Keratinocyte (primary cell): ENCODE measurements around the gene CSNK1G2. TPM values are rescaled to one million over a fixed set of nuclear protein-coding genes. Genes with fewer than 3 reads are reported as not detected.

Experiments
- DNase-seq: peaks from one replicate; pipeline ENCODE4 v3.0.0-alpha.2; 2011; ENCODE audit warnings: low read depth, missing footprints, low spot score
- FAIRE-seq: peaks from 2 replicates; lab custom pipeline; 2011; peaks lifted over from hg19 to GRCh38; lab: Jason Lieb, UNC
- H2AFZ ChIP-seq: 2 replicates; pipeline ENCODE4 v1.6.0; 2012; ENCODE audit warnings: low read length, control low read depth, inconsistent platforms; ENCODE audit not compliant: control insufficient read depth
- H3K27ac ChIP-seq: 2 replicates; pipeline ENCODE4 v1.5.1; 2011; ENCODE audit warnings: low read length; ENCODE audit not compliant: control insufficient read depth, insufficient read depth
- H3K27me3 ChIP-seq: 3 replicates; pipeline ENCODE4 v1.6.0; 2011; ENCODE audit warnings: low read length; ENCODE audit not compliant: control insufficient read depth, insufficient read depth; ENCODE audit errors: extremely low read depth
- H3K36me3 ChIP-seq, 2 experiments: 2 replicates in 1 of 2; 3 replicates in 1 of 2; pipeline ENCODE4 v1.5.1; 2011; ENCODE audit warnings: low read length in 2 of 2, mild to moderate bottlenecking in 1 of 2; ENCODE audit not compliant: control insufficient read depth in 2 of 2, insufficient read depth in 2 of 2; ENCODE audit errors: extremely low read depth in 1 of 2
- H3K4me1 ChIP-seq: 3 replicates; pipeline ENCODE4 v1.5.1; 2011; ENCODE audit warnings: low read length; ENCODE audit not compliant: control insufficient read depth, insufficient read depth; ENCODE audit errors: extremely low read depth
- H3K4me2 ChIP-seq: 3 replicates; pipeline ENCODE4 v1.6.0; 2011; ENCODE audit warnings: low read depth, low read length; ENCODE audit not compliant: control insufficient read depth, insufficient read depth; ENCODE audit errors: extremely low read depth
- H3K4me3 ChIP-seq, 3 experiments: fragments of 200-600 bp in 1 of 3; sonication (generic) in 1 of 3; 2 replicates in 2 of 3; 3 replicates in 1 of 3; pipeline ENCODE4 v1.5.1; 2011 to 2016; ENCODE audit warnings: low read length in 3 of 3, mild to moderate bottlenecking in 3 of 3, control low read depth in 2 of 3, inconsistent platforms in 1 of 3, low read depth in 1 of 3, mixed read lengths in 1 of 3, mixed run types in 1 of 3, moderate library complexity in 1 of 3; ENCODE audit not compliant: control insufficient read depth in 2 of 3, insufficient read depth in 2 of 3; ENCODE audit errors: extremely low read depth in 1 of 3
- H3K79me2 ChIP-seq: 2 replicates; pipeline ENCODE4 v1.6.0; 2012; ENCODE audit warnings: low read length; ENCODE audit not compliant: control insufficient read depth, insufficient read depth
- H3K9ac ChIP-seq: 3 replicates; pipeline ENCODE4 v1.6.0; 2011; ENCODE audit warnings: low read length; ENCODE audit not compliant: control insufficient read depth, insufficient read depth; ENCODE audit errors: extremely low read depth
- H3K9me1 ChIP-seq: 3 replicates; pipeline ENCODE4 v1.6.0; 2011; ENCODE audit warnings: low read length; ENCODE audit not compliant: control insufficient read depth, insufficient read depth; ENCODE audit errors: extremely low read depth
- H3K9me3 ChIP-seq: 2 replicates; pipeline ENCODE4 v1.5.1; 2012; ENCODE audit warnings: low read depth, low read length; ENCODE audit not compliant: control insufficient read depth
- H4K20me1 ChIP-seq: 3 replicates; pipeline ENCODE4 v1.6.0; 2011; ENCODE audit warnings: low read length; ENCODE audit not compliant: control insufficient read depth, insufficient read depth; ENCODE audit errors: extremely low read depth
- EZH2 ChIP-seq: IDR thresholded peaks from one replicate; pipeline ENCODE4 v1.6.1; 2012; ENCODE audit warnings: inconsistent platforms, mild to moderate bottlenecking, low read length, moderate library complexity
- dilution Hi-C: fragments of 300-500 bp; cut with MboI; formaldehyde crosslinking; loops from one replicate; pipeline ENCODE4 v1.7.0; 2020; ENCODE audit warnings: low sequenced_read_pairs; ENCODE audit not compliant: extremely low pct_ligation_motif_present
- polyA plus RNA-seq, 5 experiments: library from polyadenylated mRNA; depleted of rRNA in 3 of 5; stranded (reverse) in 3 of 5; stranded (forward) in 1 of 5; unstranded in 1 of 5; fragments of >200 nt; gene quantifications; 1 replicate in 1 of 5; 2 replicates in 3 of 5; 3 replicates in 1 of 5; pipeline versions ENCODE4 v1.2.1 to v1.2.3, GENCODE V29; 2011 to 2012; ENCODE audit warnings: missing spikeins in 2 of 5, low read depth in 1 of 5, low replicate concordance in 1 of 5
- TF ChIP-seq, protein P1 (sequence below), 3 experiments: IDR thresholded peaks in 1 of 3; conservative IDR thresholded peaks in 1 of 3; optimal IDR thresholded peaks in 1 of 3; 2 replicates in 2 of 3; 3 replicates in 1 of 3; pipeline versions ENCODE3 to v1.5.1; 2011; ENCODE audit warnings: low read length in 3 of 3, mild to moderate bottlenecking in 3 of 3, moderate library complexity in 2 of 3, control low read depth in 1 of 3, inconsistent platforms in 1 of 3; ENCODE audit not compliant: insufficient read depth in 2 of 3; ENCODE audit errors: extremely low read depth in 1 of 3

The CSNK1G2 gene
- polyA plus RNA-seq, 1 donor (not counting 4 experiments of a cell fraction or from before 2014, with no cell fraction given): 34.9 TPM

DNA sequence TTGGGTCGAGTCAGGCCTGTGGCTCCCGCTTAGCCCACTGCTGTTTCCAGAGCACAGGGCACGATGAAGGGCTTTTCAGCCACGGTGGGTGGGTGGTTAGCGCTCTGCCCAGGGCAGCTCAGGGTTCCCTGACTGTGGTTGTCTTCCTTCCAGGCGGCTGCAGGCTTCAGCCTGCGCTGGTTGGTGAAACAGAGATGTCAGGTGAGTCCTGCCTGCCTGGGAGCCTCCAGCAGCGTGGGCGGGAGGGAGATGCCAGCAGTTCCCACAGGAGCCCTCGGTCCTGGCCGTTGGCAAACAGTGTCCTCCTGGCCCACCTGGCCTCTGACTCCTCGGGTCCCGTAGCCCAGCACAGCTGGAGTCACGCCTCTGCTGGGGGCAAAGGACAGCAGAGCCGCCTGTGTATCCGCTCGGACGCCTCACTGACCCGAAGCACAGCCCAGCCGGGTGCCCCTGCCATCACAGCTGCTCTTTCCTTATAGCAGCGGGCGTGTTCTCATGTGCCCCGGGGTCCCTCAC lies 26.1 kb upstream of the CSNK1G2 start:
- TF ChIP-seq EZH2: no peak
- TF ChIP-seq, protein P1, sequence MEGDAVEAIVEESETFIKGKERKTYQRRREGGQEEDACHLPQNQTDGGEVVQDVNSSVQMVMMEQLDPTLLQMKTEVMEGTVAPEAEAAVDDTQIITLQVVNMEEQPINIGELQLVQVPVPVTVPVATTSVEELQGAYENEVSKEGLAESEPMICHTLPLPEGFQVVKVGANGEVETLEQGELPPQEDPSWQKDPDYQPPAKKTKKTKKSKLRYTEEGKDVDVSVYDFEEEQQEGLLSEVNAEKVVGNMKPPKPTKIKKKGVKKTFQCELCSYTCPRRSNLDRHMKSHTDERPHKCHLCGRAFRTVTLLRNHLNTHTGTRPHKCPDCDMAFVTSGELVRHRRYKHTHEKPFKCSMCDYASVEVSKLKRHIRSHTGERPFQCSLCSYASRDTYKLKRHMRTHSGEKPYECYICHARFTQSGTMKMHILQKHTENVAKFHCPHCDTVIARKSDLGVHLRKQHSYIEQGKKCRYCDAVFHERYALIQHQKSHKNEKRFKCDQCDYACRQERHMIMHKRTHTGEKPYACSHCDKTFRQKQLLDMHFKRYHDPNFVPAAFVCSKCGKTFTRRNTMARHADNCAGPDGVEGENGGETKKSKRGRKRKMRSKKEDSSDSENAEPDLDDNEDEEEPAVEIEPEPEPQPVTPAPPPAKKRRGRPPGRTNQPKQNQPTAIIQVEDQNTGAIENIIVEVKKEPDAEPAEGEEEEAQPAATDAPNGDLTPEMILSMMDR (optimal IDR thresholded peaks at IDR 0.05 in 1 of 3, IDR thresholded peaks at IDR 0.05 in 1 of 3, conservative IDR thresholded peaks at IDR 0.05 in 1 of 3; ENCODE audit: extremely low read depth in 1 of 3, insufficient read depth in 2 of 3, low read length in 3 of 3): no peak
- Histone ChIP-seq H3K27ac (no peak overlapping the region), H3K4me3 (no peak overlapping the region), H3K79me2 (peaks cover 37% of the 10 kb centered on the region), H4K20me1 (peaks cover 8% of the 10 kb centered on the region), H3K27me3 (no peaks in the 10 kb centered on the region), H3K4me2 (no peak overlapping the region), H3K9me3 (no peaks in the 10 kb centered on the region), H3K4me1 (peaks cover 14% of the 10 kb centered on the region), H2AFZ (no peak overlapping the region), H3K9me1 (peaks cover 2% of the 10 kb centered on the region), H3K36me3 (peaks cover 14 to 15% of the 10 kb centered on the region in 2 experiments), H3K9ac (no peak overlapping the region)
- FAIRE-seq (no peak), DNase-seq (no peak)
- dilution Hi-C loops: no loop called here

DNA sequence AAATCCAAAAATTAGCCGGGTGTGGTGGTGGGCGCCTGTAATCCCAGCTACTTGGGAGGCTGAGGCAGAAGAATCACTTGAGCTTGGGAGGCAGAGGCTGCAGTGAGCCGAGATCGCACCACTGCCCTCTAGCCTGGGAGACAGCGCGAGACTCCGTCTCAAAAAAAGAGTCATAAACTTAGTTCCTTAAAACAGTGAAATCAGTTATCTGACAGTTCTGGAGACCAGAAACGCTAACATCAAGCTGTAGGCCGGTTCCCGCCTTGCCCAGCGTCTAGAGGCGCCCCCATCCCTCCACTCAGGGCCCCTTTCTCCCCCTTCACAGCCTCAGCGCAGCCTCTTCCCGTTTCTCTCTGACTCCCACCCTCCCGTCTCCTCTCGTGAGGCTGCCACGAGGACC lies 23.8 kb upstream of the CSNK1G2 start:
- FAIRE-seq (no peak), DNase-seq (no peak)
- Histone ChIP-seq H3K4me2 (no peak overlapping the region), H3K79me2 (peaks cover 20% of the 10 kb centered on the region), H3K9me3 (no peaks in the 10 kb centered on the region), H3K4me3 (no peak overlapping the region), H3K4me1 (peaks cover 14% of the 10 kb centered on the region), H3K36me3 (peaks cover 22 to 30% of the 10 kb centered on the region in 2 experiments), H3K27ac (no peak overlapping the region), H2AFZ (no peak overlapping the region), H4K20me1 (peaks cover 8% of the 10 kb centered on the region), H3K27me3 (no peaks in the 10 kb centered on the region), H3K9ac (no peak overlapping the region), H3K9me1 (peaks cover 2% of the 10 kb centered on the region)
- dilution Hi-C loops: no loop called here
- TF ChIP-seq, protein P1 (optimal IDR thresholded peaks at IDR 0.05 in 1 of 3, IDR thresholded peaks at IDR 0.05 in 1 of 3, conservative IDR thresholded peaks at IDR 0.05 in 1 of 3; ENCODE audit: extremely low read depth in 1 of 3, insufficient read depth in 2 of 3, low read length in 3 of 3): no peak
- TF ChIP-seq EZH2: no peak
